Measurements from ENCODE around the gene POP4. TPM values are rescaled to one million over a fixed set of nuclear protein-coding genes. Genes with fewer than 3 reads are reported as not detected.

Gene POP4
- total RNA-seq, 4 donors from 2014 or later: 46.3 to 56.5 (median 54.8) TPM

GRCh38 chr19:29614780-29615179, 8.7 kb downstream of the POP4 start:
- 71 to 80% methylated on average over 4 of the region's 4 CpGs for WGBS, 2 donors
- no peak overlapping the region for H3K4me3 ChIP-seq
- H3K9me3 ChIP-seq: no peaks in the 10 kb centered on the region
- intact Hi-C loops (cut with DNase I): loop anchor here (10.0 kb wide), 1 partner anchor 80 kb away; no protein-coding TSS in a partner anchor
- H3K27ac ChIP-seq: no peak overlapping the region
- peaks cover 38 to 71% (median 49%) of the 10 kb centered on the region in 3 donors for H3K36me3 ChIP-seq
- TF ChIP-seq POLR2A (IDR thresholded peaks at IDR 0.05) (no peak), CTCF (IDR thresholded peaks at IDR 0.05) (no peak)
- no peak for DNase-seq
- H3K4me1 ChIP-seq: peaks cover 0 to 10% (median 0%) of the 10 kb centered on the region in 3 donors
- H3K27me3 ChIP-seq: no peaks in the 10 kb centered on the region

GRCh38 chr19:29615891-29616425, 9.9 kb downstream of the POP4 start:
- peaks cover 0 to 1% (median 0%) of the 10 kb centered on the region in 3 donors for H3K4me1 ChIP-seq
- H3K4me3 ChIP-seq: no peak overlapping the region
- H3K9me3 ChIP-seq: no peaks in the 10 kb centered on the region
- TF ChIP-seq CTCF (IDR thresholded peaks at IDR 0.05): no peak
- TF ChIP-seq POLR2A (IDR thresholded peaks at IDR 0.05): no peak
- H3K36me3 ChIP-seq: peaks cover 38 to 59% (median 49%) of the 10 kb centered on the region in 3 donors
- no peak for DNase-seq
- 88% methylated on average over 8 of the region's 10 CpGs; no CpG with 5 or more reads in 1 of the 2 donors for WGBS, 2 donors
- no peak overlapping the region for H3K27ac ChIP-seq
- intact Hi-C loops (cut with DNase I): loop anchor here (10.0 kb wide), 1 partner anchor 79 kb away; no protein-coding TSS in a partner anchor
- peaks cover 0 to 4% (median 0%) of the 10 kb centered on the region in 4 donors for H3K27me3 ChIP-seq

- H3K36me3 ChIP-seq: peaks cover 38 to 53% (median 45%) of the 10 kb centered on the region in 3 donors
- intact Hi-C loops (cut with DNase I): loop anchor here (10.0 kb wide), 1 partner anchor 78 kb away; no protein-coding TSS in a partner anchor
- 76% methylated on average over 10 of the region's 16 CpGs; no CpG with 5 or more reads in 1 of the 2 donors for whole genome bisulfite sequencing, 2 donors
- no peaks in the 10 kb centered on the region for H3K9me3 ChIP-seq
- peaks cover 0 to 8% (median 0%) of the 10 kb centered on the region in 4 donors for H3K27me3 ChIP-seq
- no peak for TF ChIP-seq CTCF (IDR thresholded peaks at IDR 0.05)
- no peak for TF ChIP-seq POLR2A (IDR thresholded peaks at IDR 0.05)
- H3K4me1 ChIP-seq: no peaks in the 10 kb centered on the region
- no peak overlapping the region for H3K27ac ChIP-seq
- no peak overlapping the region for H3K4me3 ChIP-seq
- no peak for DNase-seq
Observed at GRCh38 chr19:29616541-29616940, 10.5 kb downstream of the POP4 start.

GRCh38 chr19:29617366-29618266, 11.5 kb downstream of the POP4 start:
- Histone ChIP-seq H3K4me3 (no peak overlapping the region), H3K27ac (no peak overlapping the region), H3K36me3 (peaks cover 28 to 43% (median 34%) of the 10 kb centered on the region in 3 donors), H3K9me3 (no peaks in the 10 kb centered on the region), H3K4me1 (no peaks in the 10 kb centered on the region), H3K27me3 (peaks cover 0 to 17% (median 0%) of the 10 kb centered on the region in 4 donors)
- WGBS, 2 donors: 80 to 86% methylated on average over 5 to 8 of the region's 16 CpGs
- intact Hi-C loops (cut with DNase I): loop anchor here (10.0 kb wide), 1 partner anchor 77 kb away; no protein-coding TSS in a partner anchor
- no peak for TF ChIP-seq CTCF (IDR thresholded peaks at IDR 0.05)
- TF ChIP-seq POLR2A (IDR thresholded peaks at IDR 0.05): no peak
- DNase-seq: no peak

Measured in esophagus squamous epithelium (tissue), 5 donors.